Subcutaneous abdominal adipose tissue (tissue), 5 donors: Measurements from ENCODE around the gene OR1J4.
"Not testable (repeated sequence)": the region's sequence is repeated elsewhere in the genome, so short reads cannot be mapped to it uniquely, and the experiment has no call there.

ENCODE experiments used
- H3K27ac ChIP-seq: one replicate; pipeline ENCODE4 v1.7.0; 2013; ENCODE audit warnings: low read depth, mild to moderate bottlenecking, inconsistent platforms, low read length, moderate library complexity
- H3K27me3 ChIP-seq, 5 donors: one replicate each; pipeline ENCODE4 v1.7.0; 2013; ENCODE audit warnings: low read length in 5 of 5, inconsistent platforms in 1 of 5; ENCODE audit not compliant: control insufficient read depth in 5 of 5, insufficient read depth in 4 of 5
- H3K36me3 ChIP-seq, 5 donors: one replicate each; pipeline ENCODE4 v1.7.0; 2013; ENCODE audit warnings: low read length in 5 of 5; ENCODE audit not compliant: control insufficient read depth in 5 of 5, insufficient read depth in 5 of 5
- H3K4me1 ChIP-seq, 5 donors: one replicate each; pipeline ENCODE4 v1.7.0; 2013; ENCODE audit warnings: low read length in 5 of 5, mild to moderate bottlenecking in 3 of 5, moderate library complexity in 1 of 5; ENCODE audit not compliant: control insufficient read depth in 5 of 5, insufficient read depth in 5 of 5
- H3K4me3 ChIP-seq, 5 donors: one replicate each; pipeline ENCODE4 v1.7.0; 2013; ENCODE audit warnings: low read length in 5 of 5, low read depth in 1 of 5
- H3K9ac ChIP-seq, 5 donors: one replicate each; pipeline ENCODE4 v1.7.0; 2013; ENCODE audit warnings: low read length in 5 of 5, mild to moderate bottlenecking in 4 of 5, moderate library complexity in 3 of 5
- H3K9me3 ChIP-seq, 5 donors: one replicate each; pipeline ENCODE4 v1.7.0; 2013; ENCODE audit warnings: low read length in 5 of 5; ENCODE audit not compliant: control insufficient read depth in 5 of 5
- donor health status: healthy.
- donor health status: healthy.
- donor health status: healthy.
- donor health status: healthy.
- donor health status: healthy.

OR1J4 gene

DNA sequence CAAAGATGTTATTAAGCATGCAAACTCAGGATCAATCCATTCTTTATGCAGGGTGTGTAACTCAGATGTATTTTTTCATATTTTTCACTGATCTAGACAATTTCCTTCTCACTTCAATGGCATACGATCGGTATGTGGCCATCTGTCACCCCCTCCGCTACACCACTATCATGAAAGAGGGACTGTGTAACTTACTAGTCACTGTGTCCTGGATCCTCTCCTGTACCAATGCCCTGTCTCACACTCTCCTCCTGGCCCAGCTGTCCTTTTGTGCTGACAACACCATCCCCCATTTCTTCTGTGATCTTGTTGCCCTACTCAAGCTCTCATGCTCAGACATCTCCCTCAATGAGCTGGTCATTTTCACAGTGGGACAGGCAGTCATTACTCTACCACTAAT, 435 bp downstream of the OR1J4 start:
- H3K9me3 ChIP-seq = no peaks in the 10 kb centered on the region
- no peaks in the 10 kb centered on the region for H3K36me3 ChIP-seq
- H3K9ac ChIP-seq = no peak overlapping the region
- H3K27me3 ChIP-seq = peaks cover 0 to 3% (median 0%) of the 10 kb centered on the region in 5 donors
- H3K4me3 ChIP-seq = no peak overlapping the region
- no peak overlapping the region for H3K27ac ChIP-seq
- no peaks in the 10 kb centered on the region for H3K4me1 ChIP-seq

- Histone ChIP-seq H3K27ac (no peak overlapping the region), H3K4me1 (no peaks in the 10 kb centered on the region), H3K4me3 (no peak overlapping the region), H3K36me3 (no peaks in the 10 kb centered on the region), H3K27me3 (peaks cover 0 to 5% (median 0%) of the 10 kb centered on the region in 5 donors), H3K9ac (no peak overlapping the region), H3K9me3 (no peaks in the 10 kb centered on the region)
Observed at GRCh38 chr9:122526602-122527001, 7.7 kb downstream of the OR1J4 start.

DNA sequence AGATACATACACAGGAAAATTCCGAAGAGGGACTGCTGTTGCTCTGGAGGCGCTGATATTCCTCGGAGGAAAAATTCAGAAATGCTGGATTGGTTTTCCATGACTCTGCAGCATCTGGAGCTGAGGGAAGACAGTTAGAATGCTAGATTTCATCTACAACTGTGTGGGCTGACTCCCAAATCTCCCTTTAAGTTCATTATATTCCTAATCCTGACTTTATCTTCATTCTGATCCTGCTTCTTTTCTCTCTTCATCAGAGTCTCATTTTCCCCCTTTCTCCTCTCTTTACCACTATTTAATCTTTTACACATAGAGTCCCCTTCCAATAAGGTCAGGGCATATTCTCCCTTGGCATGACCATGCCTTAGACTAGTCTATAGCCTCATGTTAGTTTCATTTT, 8.3 kb downstream of the OR1J4 start, which contains the start of gene OR1N1:
Gene OR1N1 (minus strand): TSS at position 101 of the 400 bp plus-strand sequence. CDS start 0 bp downstream, at position 101.
- Histone ChIP-seq H3K4me1 (no peaks in the 10 kb centered on the region), H3K4me3 (no peak within 1 kb of the TSS), H3K27me3 (peaks cover 0 to 5% (median 0%) of the 10 kb centered on the region in 5 donors), H3K9ac (no peak within 1 kb of the TSS), H3K27ac (no peak within 1 kb of the TSS), H3K9me3 (no peaks in the 10 kb centered on the region), H3K36me3 (no peaks in the 10 kb centered on the region)

GRCh38 chr9:122531157-122531556, 12.2 kb downstream of the OR1J4 start:
- not testable (repeated sequence) for H3K27ac ChIP-seq, H3K4me3 ChIP-seq, H3K9ac ChIP-seq, H3K36me3 ChIP-seq, H3K27me3 ChIP-seq, H3K9me3 ChIP-seq, H3K4me1 ChIP-seq

DNA sequence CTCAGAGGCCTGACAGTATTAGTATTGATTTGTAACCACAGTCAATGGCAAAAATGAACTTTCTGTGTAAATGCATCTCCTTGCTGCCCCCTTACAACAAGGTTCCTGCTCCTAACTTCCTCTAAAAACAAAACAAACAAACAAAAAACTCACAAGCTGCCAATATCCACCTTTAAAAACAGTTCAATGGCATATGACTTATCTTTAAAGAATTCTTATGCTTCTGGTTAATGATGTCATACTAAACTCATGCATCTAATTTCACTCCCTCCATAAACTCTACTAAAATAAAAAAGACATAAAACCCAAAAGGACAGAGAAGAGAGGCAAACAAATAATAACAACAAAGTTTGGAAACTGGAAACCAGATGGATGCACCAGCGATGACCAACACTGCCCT, 17.2 kb downstream of the OR1J4 start:
- H3K9me3 ChIP-seq = peaks cover 0 to 7% (median 4%) of the 10 kb centered on the region in 5 donors
- H3K9ac ChIP-seq = no peak overlapping the region
- no peaks in the 10 kb centered on the region for H3K36me3 ChIP-seq
- no peaks in the 10 kb centered on the region for H3K27me3 ChIP-seq
- no peak overlapping the region for H3K27ac ChIP-seq
- no peak overlapping the region for H3K4me3 ChIP-seq
- H3K4me1 ChIP-seq = no peaks in the 10 kb centered on the region

DNA sequence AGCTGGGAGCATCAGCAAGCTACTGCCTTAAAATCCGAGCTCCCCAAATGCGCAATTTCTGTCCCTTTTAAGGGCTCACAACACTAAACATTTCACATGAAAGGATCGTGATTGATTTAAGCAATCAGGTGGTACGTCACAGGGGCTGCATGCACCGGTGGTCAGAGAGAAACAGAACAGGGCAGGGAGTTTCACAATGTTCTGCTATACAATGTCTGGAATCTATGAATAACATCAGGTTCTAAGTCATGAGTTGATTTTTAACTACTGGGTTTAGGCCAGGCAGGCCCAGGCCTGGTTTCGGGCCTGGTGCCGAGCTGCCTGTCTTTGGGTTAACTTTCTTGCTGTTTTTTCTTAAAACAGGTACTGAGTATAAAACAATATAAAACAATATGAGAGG, 18.1 kb downstream of the OR1J4 start:
- H3K4me3 ChIP-seq, H3K36me3 ChIP-seq, H3K27ac ChIP-seq, H3K27me3 ChIP-seq, H3K4me1 ChIP-seq, H3K9me3 ChIP-seq, H3K9ac ChIP-seq: not testable (repeated sequence)

DNA sequence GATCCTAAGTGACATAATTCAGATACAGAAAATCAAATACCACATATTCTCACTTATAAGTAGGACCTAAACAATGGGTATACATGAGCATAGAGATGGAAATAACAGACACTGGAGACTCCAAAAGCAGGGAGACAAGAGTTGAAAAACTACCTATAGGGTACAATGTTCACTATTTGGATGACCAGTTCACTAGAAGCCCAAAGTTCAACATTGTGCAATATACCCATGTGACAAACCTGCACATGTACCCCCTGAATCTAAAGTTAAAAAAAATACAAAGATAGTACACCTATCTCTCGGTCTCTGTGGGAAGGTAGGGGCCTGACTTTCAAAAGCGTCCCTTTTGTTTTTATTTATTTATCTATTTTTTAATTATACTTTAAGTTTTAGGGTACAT, 19.8 kb downstream of the OR1J4 start:
- H3K27me3 ChIP-seq = no peaks in the 10 kb centered on the region
- no peak overlapping the region for H3K4me3 ChIP-seq
- H3K4me1 ChIP-seq = no peaks in the 10 kb centered on the region
- peaks cover 0 to 7% (median 4%) of the 10 kb centered on the region in 5 donors for H3K9me3 ChIP-seq
- no peaks in the 10 kb centered on the region for H3K36me3 ChIP-seq
- H3K9ac ChIP-seq = no peak overlapping the region
- H3K27ac ChIP-seq = no peak overlapping the region

GRCh38 chr9:122546196-122546595, 27.3 kb downstream of the OR1J4 start:
- H3K9me3 ChIP-seq = peaks cover 0 to 4% (median 0%) of the 10 kb centered on the region in 5 donors
- no peak overlapping the region for H3K9ac ChIP-seq
- H3K4me1 ChIP-seq = no peaks in the 10 kb centered on the region
- no peak overlapping the region for H3K4me3 ChIP-seq
- H3K27me3 ChIP-seq = no peaks in the 10 kb centered on the region
- H3K36me3 ChIP-seq = no peaks in the 10 kb centered on the region
- H3K27ac ChIP-seq = no peak overlapping the region

GRCh38 chr9:122551371-122551770, 32.4 kb downstream of the OR1J4 start:
- Histone ChIP-seq H3K27ac (no peak overlapping the region), H3K4me1 (no peaks in the 10 kb centered on the region), H3K9ac (peak overlapping the region in 1 of 5 donors; percentile 16), H3K9me3 (peaks cover 0 to 4% (median 0%) of the 10 kb centered on the region in 5 donors), H3K36me3 (no peaks in the 10 kb centered on the region), H3K4me3 (no peak overlapping the region), H3K27me3 (peaks cover 0 to 7% (median 0%) of the 10 kb centered on the region in 5 donors)

DNA sequence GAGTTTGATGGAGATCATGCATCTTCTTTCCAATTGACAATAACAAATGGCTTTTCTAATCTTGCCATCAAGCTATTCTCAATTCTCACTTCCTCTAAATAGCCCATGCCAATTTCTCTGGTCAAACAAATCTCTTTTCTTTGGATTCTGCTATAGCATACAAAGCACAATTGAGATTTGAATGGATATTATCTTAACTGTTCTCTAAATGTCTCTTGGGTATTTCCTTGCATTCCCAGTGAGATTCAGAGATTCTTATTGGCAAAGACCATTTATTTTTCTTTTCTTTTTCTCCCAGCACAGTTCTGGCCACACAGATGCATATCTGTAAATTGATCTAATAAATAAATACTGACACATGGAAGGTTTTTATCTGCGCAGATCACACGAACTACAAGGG, 33.9 kb downstream of the OR1J4 start, which contains the start of gene OR1N2:
Gene OR1N2 (plus strand): TSS at position 301 of the 400 bp plus-strand sequence. CDS start 100 bp downstream, outside the sequence.
- H3K27me3 ChIP-seq = peaks cover 0 to 7% (median 0%) of the 10 kb centered on the region in 5 donors
- H3K27ac ChIP-seq = no peak within 1 kb of the TSS
- no peak within 1 kb of the TSS for H3K9ac ChIP-seq
- no peaks in the 10 kb centered on the region for H3K4me1 ChIP-seq
- no peaks in the 10 kb centered on the region for H3K36me3 ChIP-seq
- no peak within 1 kb of the TSS for H3K4me3 ChIP-seq
- H3K9me3 ChIP-seq = peaks cover 0 to 4% (median 0%) of the 10 kb centered on the region in 5 donors
